GM12801 (cell line): ENCODE results near the gene LAIR1.

ENCODE experiments used
- TF ChIP-seq, protein P1 (sequence below): IDR thresholded peaks from one replicate; pipeline ENCODE4 v1.5.1; 2011; ENCODE audit warnings: control low read depth; ENCODE audit not compliant: insufficient read length; ENCODE audit errors: extremely low read depth

The LAIR1 gene

DNA sequence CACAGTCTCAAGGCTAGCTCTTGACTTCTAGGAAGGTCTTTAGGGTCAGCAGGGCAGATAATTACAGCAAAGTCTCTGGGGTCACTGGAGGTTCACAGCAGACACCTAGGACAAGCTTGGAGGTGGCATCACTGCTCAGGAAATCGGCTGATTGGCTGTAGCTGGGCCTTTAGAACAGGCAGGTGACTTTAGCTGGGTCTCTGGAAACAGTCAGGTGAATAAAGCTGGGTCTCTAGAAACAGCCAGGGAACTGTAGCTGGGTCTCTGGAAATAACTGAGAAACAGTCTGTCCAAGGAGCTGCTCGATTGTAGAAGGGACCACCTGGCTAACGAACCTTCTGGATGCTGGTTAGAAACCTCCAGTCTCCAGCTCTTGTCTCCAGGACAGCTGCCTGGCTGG is 10.0 kb downstream of the LAIR1 start:
- TF ChIP-seq, protein P1, sequence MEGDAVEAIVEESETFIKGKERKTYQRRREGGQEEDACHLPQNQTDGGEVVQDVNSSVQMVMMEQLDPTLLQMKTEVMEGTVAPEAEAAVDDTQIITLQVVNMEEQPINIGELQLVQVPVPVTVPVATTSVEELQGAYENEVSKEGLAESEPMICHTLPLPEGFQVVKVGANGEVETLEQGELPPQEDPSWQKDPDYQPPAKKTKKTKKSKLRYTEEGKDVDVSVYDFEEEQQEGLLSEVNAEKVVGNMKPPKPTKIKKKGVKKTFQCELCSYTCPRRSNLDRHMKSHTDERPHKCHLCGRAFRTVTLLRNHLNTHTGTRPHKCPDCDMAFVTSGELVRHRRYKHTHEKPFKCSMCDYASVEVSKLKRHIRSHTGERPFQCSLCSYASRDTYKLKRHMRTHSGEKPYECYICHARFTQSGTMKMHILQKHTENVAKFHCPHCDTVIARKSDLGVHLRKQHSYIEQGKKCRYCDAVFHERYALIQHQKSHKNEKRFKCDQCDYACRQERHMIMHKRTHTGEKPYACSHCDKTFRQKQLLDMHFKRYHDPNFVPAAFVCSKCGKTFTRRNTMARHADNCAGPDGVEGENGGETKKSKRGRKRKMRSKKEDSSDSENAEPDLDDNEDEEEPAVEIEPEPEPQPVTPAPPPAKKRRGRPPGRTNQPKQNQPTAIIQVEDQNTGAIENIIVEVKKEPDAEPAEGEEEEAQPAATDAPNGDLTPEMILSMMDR: no peak

DNA sequence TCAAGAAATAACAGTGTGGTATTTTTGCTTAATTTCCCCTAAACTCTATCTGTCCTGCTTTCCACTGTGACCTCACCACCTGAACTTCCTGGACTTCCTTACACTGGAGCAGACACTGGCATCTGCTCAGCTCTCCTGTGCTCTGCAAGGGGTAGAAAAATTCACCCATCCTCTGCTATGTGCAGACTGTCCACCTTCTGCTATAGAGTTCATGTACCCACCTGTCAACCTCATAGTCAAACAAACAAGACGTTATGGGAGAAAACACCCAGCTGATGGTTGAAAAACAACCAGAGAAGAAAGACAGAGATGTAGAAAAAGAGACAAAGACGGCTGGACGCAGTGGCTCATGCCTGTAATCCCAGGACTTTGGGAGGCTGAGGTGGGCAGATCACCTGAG is 12.2 kb downstream of the LAIR1 start:
- TF ChIP-seq, protein P1: no peak

DNA sequence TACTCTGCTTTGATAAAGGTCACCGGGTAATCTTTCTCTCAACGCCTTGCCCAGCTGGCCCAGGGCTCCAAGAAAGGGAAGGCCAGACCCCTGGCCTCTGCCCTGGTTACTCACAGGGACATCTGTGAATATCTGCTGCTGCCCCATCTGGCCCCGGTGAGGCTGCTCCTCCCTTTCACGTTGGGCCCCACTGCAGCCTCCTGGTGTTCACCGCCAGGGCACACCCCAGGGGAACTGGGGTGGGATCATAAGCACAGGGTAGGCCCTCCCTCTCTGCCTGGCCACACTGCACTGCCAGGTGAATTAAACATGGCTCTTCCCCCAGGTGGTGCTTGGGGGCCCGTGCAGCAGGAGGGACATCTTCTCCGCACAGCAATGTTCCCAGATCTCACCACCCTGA is 12.7 kb downstream of the LAIR1 start:
- TF ChIP-seq, protein P1: no peak

DNA sequence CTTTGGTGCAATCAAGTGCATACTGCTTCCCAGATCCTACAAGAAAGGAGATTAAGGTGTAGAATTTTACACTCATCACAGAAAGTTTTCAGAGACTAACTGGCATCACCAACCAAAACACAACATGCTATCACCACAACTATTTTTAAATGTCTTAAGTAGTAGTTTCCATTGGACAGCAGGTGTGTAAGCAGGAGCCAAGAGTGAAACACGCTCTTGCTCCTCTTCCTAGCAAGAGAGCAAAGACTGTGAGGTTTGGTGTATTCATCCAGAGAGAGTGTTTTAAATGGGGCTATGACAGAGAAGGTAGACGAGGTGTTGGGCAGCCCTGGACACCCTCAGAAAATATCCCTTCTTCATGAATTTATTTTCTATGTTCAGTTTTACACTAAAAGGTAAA is 13.3 kb downstream of the LAIR1 start:
- TF ChIP-seq, protein P1: no peak

DNA sequence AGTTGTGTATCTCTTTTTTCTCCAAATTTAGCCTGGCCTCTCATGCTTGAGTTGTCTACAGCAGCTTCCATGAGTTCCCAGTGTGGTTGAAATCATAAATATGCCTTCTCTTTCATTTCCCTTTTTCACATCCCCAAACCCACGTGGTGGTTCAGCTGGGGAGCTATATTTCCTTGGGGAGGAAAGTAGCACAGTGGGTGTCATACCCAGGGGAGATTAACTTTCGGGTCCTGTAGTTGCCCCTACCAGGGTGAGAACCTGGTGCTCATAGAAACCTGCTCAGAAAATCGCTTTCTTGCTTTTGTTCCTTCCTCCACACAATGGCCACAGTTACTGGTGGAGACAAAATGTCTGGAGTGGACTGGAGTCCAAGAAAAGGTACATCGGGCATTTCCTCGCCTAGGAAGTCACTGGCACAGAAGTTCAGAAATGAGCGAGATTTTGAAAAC is 18.8 kb downstream of the LAIR1 start:
- TF ChIP-seq, protein P1: no peak

DNA sequence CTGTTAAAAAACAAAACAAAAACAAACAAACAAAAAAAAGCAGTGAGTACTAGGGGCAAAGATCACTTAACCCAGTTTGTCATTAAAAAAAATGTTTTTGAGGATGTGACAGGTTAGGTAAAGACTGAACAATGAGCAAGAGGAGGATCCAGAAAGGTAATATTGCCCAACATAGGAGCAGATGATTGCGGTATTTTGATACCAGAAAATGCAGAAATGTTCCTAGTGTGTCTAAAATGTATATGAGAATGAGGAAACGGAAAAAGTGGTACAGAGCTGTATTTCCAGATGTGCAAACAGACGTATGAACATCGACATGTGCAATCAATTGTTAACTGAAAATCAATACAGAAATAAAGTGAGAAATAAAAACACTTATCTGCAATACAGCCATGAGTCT is 20.9 kb downstream of the LAIR1 start:
- TF ChIP-seq, protein P1: no peak

DNA sequence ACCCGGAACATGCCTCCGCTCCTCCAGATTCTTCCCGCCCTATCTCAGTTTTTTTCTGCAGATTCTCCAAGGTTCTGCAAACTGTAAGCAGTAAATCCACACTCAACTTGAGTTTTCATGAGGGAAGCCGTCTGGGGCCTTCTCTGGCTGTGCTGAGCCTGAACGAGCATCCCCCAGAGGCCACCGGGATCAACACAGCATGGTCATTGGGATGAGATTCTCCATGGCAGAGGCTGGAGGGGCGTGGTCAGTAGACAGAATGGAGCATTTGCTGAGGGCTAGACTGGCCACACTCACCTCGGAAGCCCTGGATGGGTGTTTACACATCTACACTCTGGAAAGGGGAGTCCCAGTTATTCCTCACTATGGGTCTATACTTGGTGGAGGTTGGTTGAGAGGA is 23.4 kb downstream of the LAIR1 start:
- TF ChIP-seq, protein P1: no peak

DNA sequence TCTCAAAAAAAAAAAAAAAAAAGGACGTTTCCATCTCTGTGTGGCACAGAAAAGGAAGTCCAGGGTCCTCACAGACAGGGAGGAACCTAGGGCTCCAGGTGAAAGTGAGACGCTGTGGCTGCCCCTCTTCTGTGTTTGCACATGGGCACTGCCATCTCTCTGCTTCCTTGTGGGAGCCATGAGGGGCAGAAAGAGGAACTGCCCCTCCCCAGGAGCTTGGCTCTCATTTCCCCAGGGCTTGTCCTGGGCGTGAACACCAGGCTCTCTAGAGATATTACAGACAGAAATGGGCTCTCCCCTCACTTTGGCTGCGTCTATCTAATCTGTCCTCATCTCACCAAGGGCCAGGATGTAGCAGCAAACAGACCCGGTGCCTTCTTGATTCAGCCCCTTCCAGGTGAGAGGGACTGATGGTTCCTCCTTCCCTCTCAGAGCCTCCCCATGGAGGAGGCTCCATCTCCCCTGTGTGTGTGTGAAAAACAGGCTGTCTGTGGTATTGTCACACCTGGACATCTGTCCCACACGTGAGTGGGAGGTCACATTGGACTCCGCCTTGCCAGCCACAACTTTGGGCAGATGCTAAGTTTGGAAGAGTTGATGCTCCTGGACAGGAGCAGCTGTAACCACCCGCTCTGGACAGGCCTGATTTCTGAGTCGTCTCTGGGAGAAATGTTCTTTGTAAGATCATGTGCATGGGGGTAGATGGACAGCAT is 24.9 kb downstream of the LAIR1 start:
- TF ChIP-seq, protein P1: no peak
